HG02678 (cell line): Measurements from ENCODE around the gene PRM1.
A peak's percentile ranks its signal among the peaks of the same experiment; 100 is the strongest.
"Not testable (repeated sequence)": the region's sequence is repeated elsewhere in the genome, so short reads cannot be mapped to it uniquely, and the experiment has no call there.

Experiments
- ATAC-seq: cut with Tn5 transposase; IDR thresholded peaks from one replicate; pipeline ENCODE4 v1.9.1; 2021; ENCODE audit warnings: mild to moderate bottlenecking, moderate library complexity; ENCODE audit not compliant: unreplicated experiment

The PRM1 gene

DNA sequence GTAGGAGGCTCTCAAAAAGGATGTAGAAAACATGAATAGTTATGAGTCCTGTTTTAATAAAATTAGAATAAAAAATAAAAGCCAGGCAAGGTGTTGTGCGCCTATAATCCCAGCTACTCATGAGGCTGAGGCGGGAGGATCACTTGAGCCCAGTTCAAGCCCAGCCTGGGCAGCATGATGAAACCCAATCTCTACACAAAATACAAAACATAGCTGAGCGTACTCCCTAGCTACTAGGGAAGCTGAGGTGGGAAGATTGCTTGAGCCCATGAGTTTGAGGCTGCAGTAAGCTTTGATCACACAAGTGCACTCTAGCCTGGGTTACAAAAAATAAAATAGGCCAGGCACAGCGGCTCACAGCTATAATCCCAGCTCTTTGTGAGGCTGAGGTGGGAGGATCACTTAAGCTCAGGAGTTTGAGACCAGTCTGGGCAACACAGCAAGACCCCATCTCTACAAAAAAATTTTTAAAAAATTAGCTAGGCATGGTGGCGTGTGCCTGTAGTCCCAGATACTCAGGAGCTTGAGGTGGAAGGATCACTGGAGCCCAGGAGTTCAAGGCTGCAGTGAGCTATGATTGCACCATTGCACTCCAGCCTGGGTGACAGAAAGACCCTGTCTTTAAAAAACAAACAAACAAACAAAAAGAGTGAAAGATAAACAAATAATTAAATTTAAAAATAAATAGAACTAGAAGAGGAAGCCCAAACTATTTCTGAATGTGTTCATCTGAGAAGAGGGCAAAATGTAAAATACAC, 17.2 kb upstream of the PRM1 start:
- no peak for ATAC-seq

DNA sequence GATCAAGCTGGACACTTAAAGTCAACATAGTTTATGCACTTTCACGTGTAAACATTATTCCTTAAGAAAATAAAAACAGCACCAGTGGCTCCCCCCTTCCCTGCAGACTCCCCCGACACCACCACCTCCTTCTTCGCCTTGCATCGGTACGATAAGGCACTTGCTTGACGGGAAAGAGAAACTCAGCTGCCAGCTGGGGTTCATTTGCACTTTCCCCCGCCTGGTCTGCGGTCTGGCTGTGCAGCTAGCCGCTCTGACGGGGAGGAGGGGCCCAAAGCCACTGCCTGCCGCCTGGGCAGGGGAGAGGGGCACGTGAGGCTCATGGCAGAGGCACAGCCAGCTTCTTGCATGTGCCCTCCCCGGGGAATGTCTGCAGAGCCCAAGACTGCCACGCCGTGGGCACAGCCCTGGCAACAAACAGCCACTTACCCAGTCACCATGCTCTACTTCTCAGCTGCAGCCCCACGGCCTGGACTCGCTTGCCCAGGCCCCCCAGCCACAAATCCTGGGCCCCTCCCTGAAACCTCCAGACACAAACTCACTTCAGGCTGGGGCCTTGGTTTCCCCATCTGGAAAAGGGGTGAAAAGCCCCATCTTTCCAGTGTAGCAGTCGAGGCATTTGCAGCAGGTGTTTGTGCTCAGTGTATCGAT, 16.5 kb upstream of the PRM1 start:
- peak; percentile 81 for ATAC-seq

DNA sequence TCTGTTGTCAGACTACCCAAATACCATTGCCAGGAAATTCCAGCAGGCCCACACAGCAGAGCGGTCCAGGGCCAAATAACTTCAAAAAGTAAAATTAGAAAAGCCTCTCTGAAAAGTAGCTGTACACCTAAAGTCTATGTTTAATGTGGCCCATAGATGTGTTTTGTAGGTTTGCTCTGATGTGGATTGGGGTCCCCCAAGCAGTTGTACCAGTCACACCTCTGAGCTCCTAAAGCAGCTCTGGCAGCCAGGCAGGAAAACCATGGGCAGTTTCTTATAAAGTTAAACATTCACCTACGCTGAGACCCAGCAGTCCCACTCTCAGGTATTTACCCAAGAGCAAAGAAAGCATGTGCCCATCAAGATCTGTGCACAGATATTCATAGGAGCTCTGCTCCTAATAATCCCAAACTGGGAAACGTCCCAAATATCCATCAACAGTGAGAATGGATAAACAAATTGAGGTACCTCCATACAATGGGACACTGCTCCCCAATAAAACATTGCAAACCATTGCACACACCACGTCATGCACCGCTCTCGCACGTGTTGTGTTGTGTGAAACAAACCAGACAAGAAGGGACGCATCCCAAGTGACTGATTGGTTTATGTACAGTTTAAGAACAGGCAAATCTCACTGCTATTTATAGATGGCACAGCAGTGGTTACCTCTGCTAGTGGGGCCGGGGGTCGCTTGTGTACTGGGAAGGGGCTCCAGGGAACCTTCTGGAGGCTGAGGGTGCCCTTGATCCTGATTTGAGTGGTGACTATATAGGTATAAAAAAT, 15.8 kb upstream of the PRM1 start:
- ATAC-seq = peak; percentile 22

DNA sequence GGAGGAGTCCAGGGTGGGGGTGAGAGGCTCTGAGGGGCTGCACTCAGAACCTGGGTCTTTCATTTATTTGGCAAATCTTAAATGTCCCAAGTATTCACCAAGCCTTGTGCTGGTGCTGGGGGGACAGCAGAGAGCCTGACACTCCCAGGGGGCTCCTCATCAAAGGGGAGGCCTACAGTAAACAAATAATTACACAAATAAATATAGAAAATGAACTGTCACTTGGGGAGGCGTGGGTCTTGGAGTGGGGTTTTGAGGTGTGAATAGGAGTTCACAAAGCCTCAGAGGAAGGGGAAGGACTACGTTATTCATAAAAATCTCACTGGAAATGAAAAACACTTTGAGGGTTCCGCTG, 15.2 kb upstream of the PRM1 start:
- no peak for ATAC-seq

DNA sequence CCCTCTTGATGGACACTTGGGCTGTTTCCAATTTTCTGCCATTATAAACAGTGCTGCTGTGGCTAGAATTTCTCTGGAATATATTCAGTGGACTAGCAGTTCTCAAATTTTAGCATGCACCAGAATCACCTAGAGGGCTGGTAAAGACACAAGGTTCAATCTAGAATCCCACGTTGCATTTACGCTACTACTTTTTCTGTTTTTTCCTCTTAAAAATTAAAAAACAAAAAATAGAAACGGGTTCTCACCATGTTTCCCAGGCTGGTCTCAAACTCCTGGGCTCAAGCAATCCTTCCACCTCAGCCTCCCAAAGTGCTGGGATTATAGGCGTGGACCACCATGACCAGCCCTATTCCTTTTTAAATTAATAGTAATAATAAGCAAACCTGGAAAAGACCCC, 14.5 kb upstream of the PRM1 start:
- ATAC-seq = no peak

DNA sequence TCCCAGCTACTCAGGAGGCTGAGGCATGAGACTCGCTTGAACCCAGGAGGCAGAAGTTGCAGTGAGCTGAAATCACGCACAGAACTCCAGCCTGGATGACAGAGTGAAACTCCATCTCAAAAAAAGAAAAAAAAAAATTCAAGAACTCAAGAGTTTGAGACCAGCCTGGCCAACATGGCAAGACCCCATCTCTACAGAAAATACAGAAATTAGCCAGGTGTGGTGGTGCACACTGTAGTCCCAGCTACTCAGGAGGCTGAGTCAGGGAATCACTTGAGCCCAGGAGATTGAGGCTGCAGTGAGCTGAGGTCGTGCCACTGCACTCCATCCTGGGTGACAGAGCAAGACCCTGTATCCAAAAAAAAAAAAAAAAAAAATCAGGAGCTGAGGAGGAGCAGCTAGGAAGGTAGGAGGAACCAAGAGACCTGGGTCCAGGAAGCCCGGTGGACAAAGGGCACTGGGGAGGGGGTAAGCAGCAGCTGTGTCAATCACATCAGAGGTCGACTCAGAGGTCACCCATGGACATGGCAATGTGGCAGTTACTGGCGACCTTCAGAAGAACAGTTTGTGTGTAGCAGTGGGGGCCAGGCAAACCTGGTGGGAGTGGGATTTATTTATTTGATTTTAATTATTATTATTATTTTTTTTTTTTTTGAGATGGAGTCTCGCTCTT, 11.1 kb upstream of the PRM1 start:
- no peak for ATAC-seq

DNA sequence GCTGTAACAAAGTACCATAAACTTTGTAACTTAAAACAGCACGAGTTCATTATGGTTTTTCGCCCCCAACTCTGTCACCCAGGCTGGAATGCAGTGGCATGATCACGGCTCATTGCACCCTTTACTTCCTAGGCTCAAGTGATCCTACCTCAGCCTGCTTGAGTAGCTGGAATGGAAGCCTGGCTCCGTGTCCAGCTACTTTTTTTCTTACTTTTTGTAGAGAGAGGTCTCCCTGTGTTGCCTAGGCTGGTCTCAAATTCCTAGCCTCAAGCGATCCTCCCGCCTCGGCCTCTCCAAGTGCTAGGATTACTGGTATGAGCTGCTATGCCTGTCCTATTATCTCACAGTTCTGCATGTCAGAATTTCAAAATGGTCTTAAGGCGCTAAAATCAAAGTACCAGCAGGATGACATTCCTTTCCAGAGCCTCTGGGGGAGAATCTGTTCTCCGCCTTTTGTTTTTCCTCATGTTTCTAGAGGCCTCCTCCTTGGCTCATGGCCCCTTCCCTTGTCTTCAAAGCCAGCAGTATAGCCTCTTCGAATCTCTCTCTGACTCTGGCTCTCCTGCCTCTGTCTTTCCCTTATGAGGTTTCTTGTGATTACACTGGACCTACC, 10.1 kb upstream of the PRM1 start:
- no peak for ATAC-seq

DNA sequence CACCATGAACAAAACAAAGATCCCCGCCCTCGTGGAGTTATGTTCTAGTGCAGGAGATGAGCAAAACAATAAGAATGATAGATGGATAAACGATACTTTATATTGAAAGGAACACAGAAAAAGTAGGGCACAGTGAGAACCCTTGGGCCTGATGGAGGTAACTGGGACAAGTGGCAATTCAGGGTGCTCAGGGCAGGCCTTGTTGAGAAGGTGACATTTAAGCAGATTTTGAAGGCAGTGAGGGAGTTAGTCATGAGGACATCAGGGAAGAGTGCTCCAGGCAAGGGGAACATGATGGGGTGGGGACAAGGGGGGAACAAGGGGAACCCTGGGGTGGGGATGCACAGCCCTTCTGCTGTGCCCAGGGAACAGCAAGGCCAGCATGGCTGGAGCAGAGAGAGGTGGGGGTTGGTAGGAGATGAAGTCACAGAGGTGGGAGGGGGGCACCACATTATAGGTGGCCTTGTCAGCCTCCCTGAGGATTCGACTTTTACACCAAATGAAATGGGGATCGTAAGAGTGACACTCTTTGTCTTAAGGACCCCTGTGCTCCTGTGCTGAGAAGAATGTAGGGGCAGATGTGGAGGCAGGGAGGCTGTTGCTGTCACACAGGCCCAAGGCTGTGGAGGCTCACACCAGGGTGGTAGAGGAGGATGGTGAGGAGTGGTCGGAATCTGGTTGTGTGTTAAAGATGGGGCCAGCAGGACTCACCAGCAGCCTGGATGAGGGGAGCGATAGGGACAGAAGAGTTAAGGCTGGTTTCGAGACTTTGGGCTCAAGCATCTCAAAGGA, 9.2 kb upstream of the PRM1 start:
- no peak for ATAC-seq

DNA sequence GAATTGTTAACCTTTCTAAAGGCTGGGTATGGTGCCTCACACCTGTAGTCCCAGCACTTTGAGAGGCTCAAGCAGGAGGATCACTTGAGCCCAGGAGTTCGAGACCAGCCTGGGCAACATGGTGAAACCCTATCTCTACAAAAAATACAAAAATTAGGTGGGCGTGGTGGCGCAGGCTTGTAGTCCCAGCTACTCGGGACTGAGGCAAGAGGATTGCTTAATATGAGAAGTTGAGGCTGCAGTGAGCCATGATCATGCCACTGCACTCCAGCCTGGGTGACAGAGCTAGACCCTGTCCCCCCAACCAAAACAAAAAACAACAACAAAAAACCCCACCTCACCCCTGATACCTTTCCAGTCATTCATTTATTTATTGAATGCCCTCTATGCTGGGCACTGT, 8.6 kb upstream of the PRM1 start:
- not testable (repeated sequence) for ATAC-seq

DNA sequence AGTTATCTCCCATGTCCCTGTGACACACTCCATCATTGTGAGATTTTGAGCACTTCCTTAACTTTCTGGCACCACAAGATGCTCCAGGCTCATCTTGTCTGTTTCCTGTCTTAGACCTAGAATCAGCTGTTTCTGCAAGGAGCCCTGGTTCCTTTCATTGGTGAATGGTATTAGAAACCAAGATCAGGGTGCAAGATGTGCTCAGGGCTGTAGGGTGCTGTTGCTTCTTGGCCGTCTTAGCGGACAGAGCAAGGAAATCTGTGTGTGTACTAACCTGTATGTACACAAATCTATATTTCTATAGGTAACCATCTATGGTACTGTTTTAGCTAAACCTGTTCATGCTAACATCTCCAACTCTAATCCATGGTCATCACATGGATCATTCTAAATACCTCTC, 8.1 kb upstream of the PRM1 start:
- ATAC-seq = no peak

DNA sequence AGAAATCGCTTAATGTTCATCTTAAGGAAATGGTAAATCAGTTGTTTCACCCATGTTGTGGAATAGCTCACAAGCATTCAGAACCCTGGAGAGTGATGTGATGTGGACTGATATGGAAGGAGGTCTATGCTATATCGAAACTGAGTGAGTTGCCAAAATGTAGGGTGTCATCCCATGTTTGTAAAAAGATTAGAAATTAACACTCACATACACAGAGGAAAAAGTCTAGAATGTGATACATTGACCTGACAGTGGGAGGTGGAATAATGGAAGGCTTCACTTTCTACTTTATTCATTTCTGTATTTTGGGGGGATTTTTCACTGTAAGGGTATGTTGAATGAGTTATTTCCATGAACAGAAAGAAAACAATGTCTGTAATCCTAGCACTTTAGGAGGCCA, 4.7 kb upstream of the PRM1 start:
- no peak for ATAC-seq

DNA sequence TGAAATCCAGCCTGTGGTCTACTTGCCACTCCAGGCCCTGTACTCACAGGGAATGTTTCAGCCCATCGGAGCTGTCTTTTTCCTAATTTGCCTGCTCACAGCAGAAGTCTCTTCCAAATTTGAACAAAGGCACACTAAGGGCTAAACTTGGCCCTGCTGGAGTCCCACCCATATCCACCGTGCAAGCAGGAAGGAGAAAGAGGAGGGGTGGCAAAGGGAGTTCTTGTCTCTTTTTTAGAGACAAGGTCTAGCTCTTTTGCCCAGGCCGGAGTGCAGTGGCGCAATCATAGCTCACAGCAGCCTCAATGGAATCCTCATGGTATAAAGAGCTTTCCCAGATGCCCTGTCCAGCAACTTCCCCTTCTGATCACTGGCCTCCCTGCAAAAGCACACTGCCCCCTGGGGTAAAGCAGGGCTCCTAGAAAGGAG, 2.7 kb upstream of the PRM1 start:
- no peak for ATAC-seq

DNA sequence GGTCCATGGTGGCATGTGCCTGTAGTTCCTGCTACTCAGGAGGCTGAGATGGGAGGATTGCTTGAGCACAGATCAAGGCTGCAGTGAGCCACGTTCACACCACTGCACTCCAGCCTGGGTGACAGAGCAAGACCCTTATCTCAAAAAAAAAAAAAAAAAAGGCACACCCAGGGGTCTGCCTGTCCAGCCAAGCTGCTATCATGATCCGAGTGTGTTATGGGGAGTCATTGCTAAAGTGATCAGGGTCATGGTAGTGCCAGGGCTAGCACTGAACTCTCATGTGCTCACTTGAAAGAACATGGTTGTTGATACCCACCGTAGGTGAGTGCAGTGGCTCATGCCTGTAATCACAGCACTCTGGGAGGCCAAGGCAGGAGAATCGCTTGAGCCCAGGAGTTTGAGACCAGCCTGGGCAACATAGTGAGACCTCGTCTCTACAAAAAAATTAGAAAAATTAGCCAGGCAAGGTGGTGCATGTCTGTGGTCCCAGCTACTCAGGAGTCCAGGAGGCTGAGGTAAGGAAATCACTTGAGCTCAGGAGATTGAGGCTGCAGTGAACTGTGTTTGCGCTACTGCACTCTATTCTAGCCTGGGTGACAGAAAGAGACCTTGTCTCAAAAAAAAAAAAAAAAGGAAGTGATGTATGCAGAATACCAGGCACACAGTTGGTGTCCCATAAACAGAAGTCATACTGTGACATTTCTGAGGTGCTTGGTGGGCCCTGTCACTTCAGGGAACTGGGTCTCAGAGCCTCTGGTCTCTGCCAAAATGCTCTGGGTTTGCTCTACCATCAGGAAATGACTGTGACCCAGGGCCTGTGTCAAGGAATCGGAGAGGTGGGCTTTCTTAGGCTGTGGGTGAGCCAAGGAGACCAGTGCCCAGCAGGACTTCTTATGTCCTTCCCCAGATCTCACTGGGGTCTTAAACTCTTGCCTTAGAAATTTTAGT, 2.2 kb downstream of the PRM1 start:
- ATAC-seq = no peak

DNA sequence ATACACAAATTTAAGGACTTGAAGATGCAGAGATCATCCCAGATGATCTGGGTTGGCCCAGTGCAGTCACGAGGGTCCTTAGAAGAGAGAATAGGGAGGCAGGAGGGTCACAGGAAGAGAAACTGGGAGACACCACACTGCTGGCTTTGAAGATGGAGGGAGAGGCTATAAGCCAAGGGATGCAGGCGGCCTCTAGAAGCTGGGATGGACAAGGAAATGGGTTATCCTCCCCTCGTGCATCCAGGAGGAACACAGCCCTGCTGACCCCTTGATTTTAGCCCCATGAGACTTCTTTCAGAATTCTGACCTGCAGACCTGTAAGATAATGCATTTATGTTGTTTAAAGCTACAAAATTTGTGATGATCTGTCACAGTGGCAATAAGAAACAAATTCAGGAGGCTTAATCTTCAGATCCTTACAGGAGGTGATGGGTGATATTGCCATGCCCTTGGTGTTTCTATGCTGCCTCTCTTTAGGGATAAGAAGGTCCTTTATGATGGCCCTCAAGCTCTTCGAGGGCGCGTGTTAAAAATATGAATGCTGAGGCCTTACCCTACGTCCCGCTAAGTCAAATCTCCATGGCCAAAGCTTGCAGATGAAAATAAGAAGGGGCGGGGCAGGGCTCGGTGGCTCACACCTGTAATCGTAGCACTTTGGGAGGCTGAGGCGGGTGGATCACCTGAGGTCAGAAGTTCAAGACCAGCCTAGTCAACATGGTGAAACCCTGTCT, 3.4 kb downstream of the PRM1 start:
- no peak for ATAC-seq

DNA sequence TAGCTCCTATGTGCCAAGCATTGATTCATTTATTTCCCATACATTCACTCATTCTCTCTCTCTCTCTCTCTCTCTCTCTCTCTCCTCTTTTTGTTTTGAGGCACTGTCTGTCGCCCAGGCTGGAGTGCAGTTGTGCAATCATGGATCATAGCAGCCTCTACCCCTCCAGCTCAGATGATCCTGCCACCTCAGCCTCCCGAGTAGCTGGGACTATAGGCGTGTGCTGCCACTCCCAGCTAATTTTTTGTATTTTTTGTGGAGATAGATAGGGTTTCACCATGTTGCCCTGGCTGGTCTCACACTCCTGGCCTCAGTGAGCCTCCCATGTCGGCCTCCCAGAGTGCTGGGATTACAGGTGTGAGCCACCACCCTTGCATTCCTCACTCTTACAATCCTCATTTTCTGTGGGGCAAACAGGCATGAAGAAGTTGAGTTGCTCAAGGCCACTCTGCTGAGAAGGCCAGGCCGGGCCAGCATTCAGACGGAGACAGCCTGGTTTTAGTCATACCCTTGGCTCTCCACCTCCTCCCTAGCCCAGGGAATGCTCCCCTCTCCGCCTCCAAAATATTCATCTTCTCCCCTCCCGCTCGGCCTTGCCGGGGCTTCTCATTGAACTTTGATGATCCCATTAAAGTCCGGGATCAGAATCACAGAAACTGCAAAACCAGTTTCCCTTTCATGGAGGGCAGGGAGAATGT, 4.1 kb downstream of the PRM1 start:
- no peak for ATAC-seq

DNA sequence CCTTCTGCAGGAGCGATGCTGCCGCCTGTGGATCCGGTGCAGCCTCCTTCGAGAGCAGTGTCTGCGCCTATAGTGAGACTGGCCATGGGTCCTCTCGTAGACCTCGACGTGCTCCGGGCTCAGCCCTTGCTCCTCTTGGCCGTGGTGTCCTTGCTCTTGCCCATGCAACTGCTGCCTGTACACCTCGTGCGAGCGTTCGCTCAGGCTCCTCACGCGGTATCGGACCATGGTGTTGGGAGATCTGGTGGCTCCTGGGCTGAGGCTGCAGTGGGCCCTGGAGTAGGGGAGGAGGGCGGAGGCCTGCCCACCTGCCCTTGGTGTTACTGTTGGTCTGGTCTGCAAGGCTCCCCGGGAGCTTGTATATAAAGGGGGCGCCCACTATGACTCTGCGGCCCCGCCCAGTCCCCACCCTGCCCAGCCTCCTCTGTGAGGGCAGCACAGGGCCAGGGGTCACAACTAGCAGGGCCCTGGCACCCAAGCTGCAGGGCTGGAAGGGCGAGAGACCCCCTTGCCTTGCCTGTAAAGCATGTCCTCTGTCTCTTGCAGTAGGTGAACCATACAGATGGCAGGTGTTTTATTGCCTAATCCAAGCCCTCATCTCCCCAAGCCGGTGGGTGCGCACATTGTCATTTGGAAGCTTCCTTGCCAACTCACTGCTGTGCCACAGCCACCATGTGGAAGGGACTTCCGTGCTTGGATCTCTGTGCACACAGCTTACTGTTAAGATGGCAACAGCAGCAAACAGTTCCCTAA, 4.8 kb downstream of the PRM1 start, which contains the start of gene PRM2:
Gene PRM2 (minus strand): TSS at position 338 of the 753 bp plus-strand sequence. CDS start 110 bp downstream, at position 228.
- ATAC-seq = no peak

DNA sequence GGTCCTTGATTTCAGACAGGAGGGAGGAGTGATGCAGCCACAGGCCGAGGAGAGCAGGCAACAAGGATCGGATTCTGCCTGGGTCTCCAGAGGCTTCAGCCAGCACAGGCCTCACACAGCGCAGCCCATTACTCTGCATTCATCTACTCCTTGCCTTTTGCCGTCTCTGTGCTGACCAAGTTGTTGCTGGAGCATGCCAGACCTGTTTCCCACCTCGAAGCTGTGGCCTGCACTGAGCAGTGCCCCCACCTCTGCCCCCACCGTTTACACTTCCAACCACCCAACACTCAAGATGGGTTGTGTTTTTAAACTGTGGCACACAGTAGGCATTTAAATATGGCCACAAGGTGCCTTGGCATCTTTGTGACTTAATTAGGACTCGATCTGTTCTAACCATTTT, 6.2 kb downstream of the PRM1 start:
- no peak for ATAC-seq
